Suprapubic skin (tissue), 3 donors: ENCODE measurements around the gene TFAP2A.

Source experiments
- CTCF ChIP-seq, 2 donors: fragments of 200-600 bp in 1 of 2; fragments of 450-650 bp in 1 of 2; sonication (generic) in 1 of 2; IDR thresholded peaks; one replicate each; pipeline ENCODE4 v1.5.1; 2016 to 2019; ENCODE audit warnings: antibody characterized with exemption in 2 of 2, mild to moderate bottlenecking in 1 of 2, moderate library complexity in 1 of 2
- POLR2A ChIP-seq, 2 donors: fragments of 450-650 bp; IDR thresholded peaks; one replicate each; pipeline ENCODE4 v1.6.1; 2017; ENCODE audit warnings: antibody characterized with exemption in 2 of 2, mild to moderate bottlenecking in 2 of 2, moderate library complexity in 2 of 2

GRCh38 chr6:10424040-10424439 is 9.2 kb upstream of the TFAP2A start:
- TF ChIP-seq CTCF (IDR thresholded peaks at IDR 0.05) (peak in 1 of 2 donors; percentile 21), POLR2A (IDR thresholded peaks at IDR 0.05) (no peak)
